Measurements from ENCODE around the gene UPK1A. TPM values are rescaled to one million over a fixed set of nuclear protein-coding genes. Genes with fewer than 3 reads are reported as not detected.

Gene UPK1A
- total and polyA plus RNA-seq, 10 of the 15 experiments (the other 5 are each of a cell fraction or from before 2014, with no cell fraction given), result 0.15 to 1.9 (median 0.26) TPM; not detected in 7

- no peak for DNase-seq (ENCODE audit: low read depth, low spot score)
- no peaks in the 10 kb centered on the region for H3K9me3 ChIP-seq (replicated peaks; ENCODE audit: control insufficient read depth, insufficient read depth, low read length)
- H3K4me2 ChIP-seq (ENCODE audit: control insufficient read depth, insufficient read depth), result no peak overlapping the region
- H3K79me2 ChIP-seq (ENCODE audit: control insufficient read depth, insufficient read depth, low read length), result no peaks in the 10 kb centered on the region
- ChIA-PET POLR2A (no interaction called here), SMC1A (ENCODE audit: uncharacterized antibody, unreplicated experiment) (no interaction called here), RAD21 (ENCODE audit: unreplicated experiment) (no interaction called here), CTCF (no interaction called here)
- H3K4me1 ChIP-seq (ENCODE audit: control insufficient read depth, insufficient read depth, low read length), result peaks cover 19% of the 10 kb centered on the region
- no peak overlapping the region for H3K9ac ChIP-seq (ENCODE audit: control insufficient read depth, insufficient read depth, low read length)
- in situ Hi-C loops (cut with MboI) (no loop called here), intact Hi-C loops (cut with micrococcal nuclease; ENCODE audit: unreplicated experiment) (no loop called here)
- no peaks in the 10 kb centered on the region for H4K20me1 ChIP-seq (ENCODE audit: control insufficient read depth, insufficient read depth)
- H3K4me3 ChIP-seq, result no peak overlapping the region
- no TSS peak for BruUV-seq (replicated peaks)
- H3K27ac ChIP-seq (ENCODE audit: control insufficient read depth, insufficient read depth), result no peak overlapping the region
- peaks cover 7 to 14% of the 10 kb centered on the region in 2 experiments; a peak in 3 of 4 replicates for H3K36me3 ChIP-seq (ENCODE audit: control insufficient read depth in 2 of 2, insufficient read depth in 2 of 2, low read length in 1 of 2)
- no peak for TF ChIP-seq SMC3 (IDR thresholded peaks at IDR 0.05; ENCODE audit: borderline replicate concordance, low read length)
- no peak for TF ChIP-seq NFIC (IDR thresholded peaks at IDR 0.05; ENCODE audit: low read depth, low read length)
- TF ChIP-seq ZNF622 (IDR thresholded peaks at IDR 0.05), result no peak
- no peak for TF ChIP-seq YY1 (IDR thresholded peaks at IDR 0.05; ENCODE audit: low read depth, low read length)
- no peak for TF ChIP-seq ZBTB40 (IDR thresholded peaks at IDR 0.05; ENCODE audit: borderline replicate concordance)
- peak; percentile 58 for TF ChIP-seq POLR2A (IDR thresholded peaks at IDR 0.05; ENCODE audit: low read depth, low read length)
- TF ChIP-seq TBL1XR1 (IDR thresholded peaks at IDR 0.05; ENCODE audit: low read depth, low read length), result no peak
- TF ChIP-seq NR2C1 (IDR thresholded peaks at IDR 0.05), result no peak
- 0 out of 2 replicates have a peak, but pooled peaks have one; percentile 8 for TF ChIP-seq PML (IDR thresholded peaks at IDR 0.05; ENCODE audit: low read length)
- peak; percentile 42; the same call in 1 of the 2 replicates for TF ChIP-seq POLR2AphosphoS2 (IDR thresholded peaks at IDR 0.05; ENCODE audit: low read depth, low read length)
- TF ChIP-seq ZNF217 (IDR thresholded peaks at IDR 0.05), result no peak
- TF ChIP-seq SMAD1 (IDR thresholded peaks at IDR 0.05; ENCODE audit: low read depth, partially characterized antibody), result no peak
- H3K27me3 ChIP-seq (replicated peaks in 1 of 2; ENCODE audit: control insufficient read depth in 2 of 2, insufficient read depth in 2 of 2, low read length in 1 of 2), result no peaks in the 10 kb centered on the region
- ATAC-seq, result no peak
- 64% methylated on average over 6 of the region's 6 CpGs for WGBS (ENCODE audit: insufficient coverage, insufficient replicate concordance, low lambda C conversion rate, missing lambda C conversion rate)
- FAIRE-seq, result no peak
- no peak overlapping the region for H2AFZ ChIP-seq (ENCODE audit: control insufficient read depth, low read depth, low read length)
Measured at GRCh38 chr19:35639321-35639639, 27.0 kb upstream of the UPK1A start.
